Eye (tissue), 1 donor: ENCODE data around the gene C1R.

ENCODE experiments used
- DNase-seq: peaks from one replicate; pipeline ENCODE4 v3.0.0-alpha.2; 2015

C1R gene

GRCh38 chr12:7092229-7092985, at the start of gene C1R:
Gene C1R (minus strand): TSS chr12:7092445. CDS start chr12:7092388, 57 bp downstream.
- peak; percentile 90 for DNase-seq

- DNase-seq, result no peak
Observed at GRCh38 chr12:7141351-7142005, 49.2 kb upstream of the C1R start.

GRCh38 chr12:7139200-7139599, 47.0 kb upstream of the C1R start:
- DNase-seq, result no peak

GRCh38 chr12:7137908-7138307, 45.7 kb upstream of the C1R start:
- no peak for DNase-seq

- no peak for DNase-seq
Observed at GRCh38 chr12:7136676-7137075, 44.4 kb upstream of the C1R start.

GRCh38 chr12:7136071-7136470, 43.8 kb upstream of the C1R start:
- no peak for DNase-seq

- no peak for DNase-seq
Observed at GRCh38 chr12:7134396-7135166, 42.3 kb upstream of the C1R start.

GRCh38 chr12:7131502-7131866, 39.2 kb upstream of the C1R start:
- no peak for DNase-seq

- DNase-seq, result peak; percentile 79
Observed at GRCh38 chr12:7130701-7131501, 38.7 kb upstream of the C1R start.

GRCh38 chr12:7129872-7130691, 37.8 kb upstream of the C1R start, which contains the start of gene CLSTN3:
Gene CLSTN3 (plus strand): TSS chr12:7130371. CDS start chr12:7130649, 278 bp downstream.
- peak; percentile 97 for DNase-seq

- DNase-seq, result no peak
Observed at GRCh38 chr12:7129287-7129871, 37.1 kb upstream of the C1R start.

- DNase-seq, result no peak
Observed at GRCh38 chr12:7128681-7129286, 36.5 kb upstream of the C1R start, which contains the start of gene RBP5. Gene RBP5 (minus strand): TSS chr12:7128889. CDS start chr12:7128775, 114 bp downstream.

GRCh38 chr12:7127916-7128626, 35.8 kb upstream of the C1R start:
- DNase-seq, result no peak

- no peak for DNase-seq
Observed at GRCh38 chr12:7125632-7126227, 33.5 kb upstream of the C1R start.

- no peak for DNase-seq
Observed at GRCh38 chr12:7123806-7124522, 31.7 kb upstream of the C1R start.

GRCh38 chr12:7122811-7123769, 30.8 kb upstream of the C1R start:
- no peak for DNase-seq

GRCh38 chr12:7121324-7121723, 29.1 kb upstream of the C1R start:
- no peak for DNase-seq

GRCh38 chr12:7120166-7120565, 27.9 kb upstream of the C1R start:
- no peak for DNase-seq
